Rectal smooth muscle tissue (tissue), 1 donor: ENCODE results near the gene PDZD8.
"Not testable (repeated sequence)": the region's sequence is repeated elsewhere in the genome, so short reads cannot be mapped to it uniquely, and the experiment has no call there.

Experiments
- H3K27ac ChIP-seq: one replicate; pipeline ENCODE4 v1.7.0; 2013; ENCODE audit warnings: low read depth, low read length, inconsistent platforms
- H3K27me3 ChIP-seq: one replicate; pipeline ENCODE4 v1.7.0; 2013; ENCODE audit warnings: low read length; ENCODE audit not compliant: control insufficient read depth, insufficient read depth
- H3K36me3 ChIP-seq: one replicate; pipeline ENCODE4 v1.7.0; 2013; ENCODE audit warnings: low read length; ENCODE audit not compliant: control insufficient read depth, insufficient read depth
- H3K4me1 ChIP-seq: one replicate; pipeline ENCODE4 v1.7.0; 2013; ENCODE audit warnings: low read length; ENCODE audit not compliant: control insufficient read depth, insufficient read depth
- H3K4me3 ChIP-seq: one replicate; pipeline ENCODE4 v1.7.0; 2013; ENCODE audit warnings: low read length
- H3K9ac ChIP-seq: one replicate; pipeline ENCODE4 v1.7.0; 2013; ENCODE audit warnings: low read length

Gene PDZD8

GRCh38 chr10:117334066-117334465, 41.2 kb downstream of the PDZD8 start:
- no peak overlapping the region for H3K9ac ChIP-seq
- H3K27me3 ChIP-seq = no peaks in the 10 kb centered on the region
- H3K4me3 ChIP-seq = no peak overlapping the region
- H3K27ac ChIP-seq = no peak overlapping the region
- H3K4me1 ChIP-seq = no peaks in the 10 kb centered on the region
- peaks cover 2% of the 10 kb centered on the region for H3K36me3 ChIP-seq

DNA sequence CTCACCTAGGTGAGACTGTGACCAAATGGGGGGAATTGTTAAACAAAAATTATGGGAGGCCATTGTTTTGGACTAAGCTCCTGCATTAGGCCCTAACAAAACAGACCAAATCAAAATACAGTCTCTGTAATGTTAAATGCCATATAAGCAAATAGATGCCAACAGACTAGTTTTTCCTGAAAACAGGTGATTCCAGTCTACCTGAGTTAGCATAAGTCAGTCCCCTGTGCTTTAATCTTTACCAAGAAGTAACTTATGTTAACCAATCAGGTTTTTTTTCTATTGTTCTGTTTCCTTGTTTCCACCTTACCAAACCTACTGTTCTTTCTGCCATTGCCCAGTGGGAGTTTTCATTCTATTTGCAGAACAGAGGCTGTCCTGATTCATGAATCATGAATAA, 48.0 kb downstream of the PDZD8 start:
- no peak overlapping the region for H3K9ac ChIP-seq
- H3K36me3 ChIP-seq = no peaks in the 10 kb centered on the region
- H3K4me1 ChIP-seq = peaks cover 4% of the 10 kb centered on the region
- H3K27ac ChIP-seq = no peak overlapping the region
- no peaks in the 10 kb centered on the region for H3K27me3 ChIP-seq
- H3K4me3 ChIP-seq = no peak overlapping the region

GRCh38 chr10:117324367-117324766, 50.9 kb downstream of the PDZD8 start:
- Histone ChIP-seq H3K9ac (no peak overlapping the region), H3K36me3 (no peaks in the 10 kb centered on the region), H3K4me1 (peaks cover 4% of the 10 kb centered on the region), H3K27me3 (no peaks in the 10 kb centered on the region), H3K27ac (no peak overlapping the region), H3K4me3 (no peak overlapping the region)

GRCh38 chr10:117322260-117322659, 53.0 kb downstream of the PDZD8 start:
- Histone ChIP-seq H3K27me3 (no peaks in the 10 kb centered on the region), H3K9ac (no peak overlapping the region), H3K27ac (no peak overlapping the region), H3K4me1 (peaks cover 4% of the 10 kb centered on the region), H3K4me3 (no peak overlapping the region), H3K36me3 (no peaks in the 10 kb centered on the region)

DNA sequence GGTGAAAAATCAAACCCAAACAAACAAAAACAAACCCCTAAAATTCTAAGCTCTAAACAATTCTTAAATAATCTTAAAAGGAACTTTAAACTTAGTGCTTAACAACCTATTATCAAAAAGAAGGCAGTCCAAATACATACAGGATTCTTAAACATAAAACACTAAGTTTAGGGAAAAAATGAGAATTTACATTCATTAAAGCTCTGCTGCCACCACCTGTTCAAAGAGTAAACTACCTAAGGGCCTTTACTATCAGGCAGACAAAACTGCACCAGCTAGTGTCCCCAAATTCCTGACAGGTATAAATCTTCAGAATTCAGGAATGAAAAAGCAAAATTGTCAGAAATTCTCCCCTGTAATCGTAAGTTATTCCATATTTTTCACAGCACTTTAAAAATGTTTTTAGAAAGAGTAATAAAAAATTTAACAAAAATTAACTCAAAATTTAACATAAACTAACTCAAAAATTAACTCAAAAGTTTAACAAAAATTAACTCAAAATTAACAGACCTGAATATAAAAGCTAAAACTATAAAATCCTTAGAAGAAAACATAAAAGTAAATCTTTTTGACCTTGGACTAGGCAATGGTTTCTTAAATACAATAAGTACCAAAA, 55.1 kb downstream of the PDZD8 start:
- Histone ChIP-seq H3K4me3 (no peak overlapping the region), H3K9ac (no peak overlapping the region), H3K27me3 (no peaks in the 10 kb centered on the region), H3K27ac (no peak overlapping the region), H3K36me3 (no peaks in the 10 kb centered on the region), H3K4me1 (peaks cover 4% of the 10 kb centered on the region)

DNA sequence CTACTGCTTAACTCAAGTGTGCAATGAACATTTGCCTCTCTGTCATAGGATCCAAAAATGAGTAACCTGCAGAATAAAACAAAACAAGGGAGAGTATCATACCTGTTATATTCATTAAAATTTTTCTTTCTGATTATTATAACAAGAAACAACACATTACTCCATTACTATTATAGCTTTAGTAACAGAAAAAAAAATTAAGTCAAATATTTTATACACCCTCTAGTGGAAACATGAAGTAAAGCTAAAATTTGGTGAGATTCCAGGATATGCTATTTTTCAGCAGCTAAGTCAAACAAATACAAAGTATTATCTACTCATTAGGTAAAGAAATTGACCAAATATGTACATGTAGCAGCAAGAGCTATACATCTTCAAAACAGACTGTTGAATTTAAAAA, 56.3 kb downstream of the PDZD8 start:
- H3K36me3 ChIP-seq = no peaks in the 10 kb centered on the region
- no peaks in the 10 kb centered on the region for H3K27me3 ChIP-seq
- peaks cover 4% of the 10 kb centered on the region for H3K4me1 ChIP-seq
- no peak overlapping the region for H3K27ac ChIP-seq
- no peak overlapping the region for H3K4me3 ChIP-seq
- H3K9ac ChIP-seq = no peak overlapping the region

GRCh38 chr10:117316701-117317100, 58.5 kb downstream of the PDZD8 start:
- Histone ChIP-seq H3K9ac (no peak overlapping the region), H3K27me3 (no peaks in the 10 kb centered on the region), H3K27ac (no peak overlapping the region), H3K4me1 (no peaks in the 10 kb centered on the region), H3K36me3 (no peaks in the 10 kb centered on the region), H3K4me3 (no peak overlapping the region)

- Histone ChIP-seq H3K9ac (no peak overlapping the region), H3K4me1 (no peaks in the 10 kb centered on the region), H3K27me3 (no peaks in the 10 kb centered on the region), H3K36me3 (no peaks in the 10 kb centered on the region), H3K27ac (no peak overlapping the region), H3K4me3 (no peak overlapping the region)
Measured at GRCh38 chr10:117313641-117314040, 61.6 kb downstream of the PDZD8 start.

GRCh38 chr10:117312430-117312829, 62.8 kb downstream of the PDZD8 start:
- Histone ChIP-seq H3K4me1 (no peaks in the 10 kb centered on the region), H3K36me3 (no peaks in the 10 kb centered on the region), H3K4me3 (no peak overlapping the region), H3K9ac (no peak overlapping the region), H3K27me3 (no peaks in the 10 kb centered on the region), H3K27ac (no peak overlapping the region)

DNA sequence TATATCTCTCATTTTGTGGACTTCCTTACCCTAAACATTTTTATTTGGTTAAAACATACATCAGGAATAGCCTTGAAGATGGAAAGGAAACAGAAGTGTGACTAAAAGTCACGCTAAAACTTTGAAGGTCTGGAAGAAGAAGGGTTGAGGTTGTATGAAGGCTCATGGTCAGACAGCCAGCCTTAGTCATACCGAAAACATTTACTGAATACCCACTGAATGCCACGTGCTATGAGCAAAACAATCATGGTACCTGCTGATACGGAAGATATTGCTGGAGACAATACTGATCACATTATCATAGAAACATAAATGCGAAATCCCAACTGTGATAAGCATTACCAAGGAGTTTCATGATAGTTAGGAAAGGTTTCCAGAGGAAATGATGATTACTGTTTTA, 64.0 kb downstream of the PDZD8 start:
- no peaks in the 10 kb centered on the region for H3K36me3 ChIP-seq
- no peaks in the 10 kb centered on the region for H3K4me1 ChIP-seq
- H3K9ac ChIP-seq = no peak overlapping the region
- no peak overlapping the region for H3K4me3 ChIP-seq
- H3K27me3 ChIP-seq = no peaks in the 10 kb centered on the region
- H3K27ac ChIP-seq = no peak overlapping the region

DNA sequence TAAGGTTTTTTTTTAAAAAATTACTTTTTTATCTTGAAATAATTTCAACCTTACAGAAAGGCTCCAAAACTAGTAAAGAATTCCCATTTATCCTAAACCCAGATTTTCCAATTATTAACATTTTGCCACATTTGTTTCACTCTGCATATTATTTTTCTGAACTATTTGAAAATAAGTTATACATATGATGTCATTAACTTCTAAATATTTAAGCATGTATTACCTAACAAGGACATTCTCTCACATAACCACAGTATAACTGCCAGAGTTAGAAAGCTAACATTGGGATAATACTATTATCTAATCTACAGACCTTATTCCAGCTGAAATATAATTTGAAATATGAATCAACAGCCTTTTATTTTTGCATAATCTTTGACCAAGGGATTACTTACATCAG, 68.6 kb downstream of the PDZD8 start:
- H3K27ac ChIP-seq = no peak overlapping the region
- H3K9ac ChIP-seq = no peak overlapping the region
- no peaks in the 10 kb centered on the region for H3K36me3 ChIP-seq
- no peak overlapping the region for H3K4me3 ChIP-seq
- no peaks in the 10 kb centered on the region for H3K27me3 ChIP-seq
- no peaks in the 10 kb centered on the region for H3K4me1 ChIP-seq

DNA sequence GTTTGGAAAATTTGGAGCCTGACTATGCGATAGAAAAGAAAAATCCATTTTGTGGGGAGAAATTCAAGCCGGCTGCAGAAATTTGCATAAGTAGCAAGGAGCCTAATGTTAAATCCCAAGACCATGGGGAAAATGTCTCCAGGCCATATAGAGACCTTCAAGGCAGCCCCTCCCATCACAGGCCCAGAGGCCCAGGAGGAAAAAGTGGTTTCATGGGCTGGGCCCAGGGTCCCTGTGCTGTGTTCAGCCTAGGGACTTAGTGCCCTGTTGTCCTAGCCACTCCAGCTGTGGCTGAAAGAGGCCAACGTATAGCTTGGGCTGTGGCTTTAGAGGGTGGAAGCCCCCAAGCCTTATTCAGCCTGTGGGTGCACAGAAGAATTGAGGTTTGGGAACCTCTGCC, 71.8 kb downstream of the PDZD8 start:
- H3K27me3 ChIP-seq, H3K36me3 ChIP-seq, H3K9ac ChIP-seq, H3K4me3 ChIP-seq, H3K27ac ChIP-seq, H3K4me1 ChIP-seq: not testable (repeated sequence)

GRCh38 chr10:117300671-117301070, 74.6 kb downstream of the PDZD8 start:
- Histone ChIP-seq H3K4me1 (no peaks in the 10 kb centered on the region), H3K27ac (no peak overlapping the region), H3K36me3 (no peaks in the 10 kb centered on the region), H3K4me3 (no peak overlapping the region), H3K9ac (no peak overlapping the region), H3K27me3 (no peaks in the 10 kb centered on the region)
